ENCODE data around the gene ABHD15.

Gene ABHD15

GRCh38 chr17:29608986-29609385, 42.1 kb upstream of the ABHD15 start:
- TF ChIP-seq, protein P1, sequence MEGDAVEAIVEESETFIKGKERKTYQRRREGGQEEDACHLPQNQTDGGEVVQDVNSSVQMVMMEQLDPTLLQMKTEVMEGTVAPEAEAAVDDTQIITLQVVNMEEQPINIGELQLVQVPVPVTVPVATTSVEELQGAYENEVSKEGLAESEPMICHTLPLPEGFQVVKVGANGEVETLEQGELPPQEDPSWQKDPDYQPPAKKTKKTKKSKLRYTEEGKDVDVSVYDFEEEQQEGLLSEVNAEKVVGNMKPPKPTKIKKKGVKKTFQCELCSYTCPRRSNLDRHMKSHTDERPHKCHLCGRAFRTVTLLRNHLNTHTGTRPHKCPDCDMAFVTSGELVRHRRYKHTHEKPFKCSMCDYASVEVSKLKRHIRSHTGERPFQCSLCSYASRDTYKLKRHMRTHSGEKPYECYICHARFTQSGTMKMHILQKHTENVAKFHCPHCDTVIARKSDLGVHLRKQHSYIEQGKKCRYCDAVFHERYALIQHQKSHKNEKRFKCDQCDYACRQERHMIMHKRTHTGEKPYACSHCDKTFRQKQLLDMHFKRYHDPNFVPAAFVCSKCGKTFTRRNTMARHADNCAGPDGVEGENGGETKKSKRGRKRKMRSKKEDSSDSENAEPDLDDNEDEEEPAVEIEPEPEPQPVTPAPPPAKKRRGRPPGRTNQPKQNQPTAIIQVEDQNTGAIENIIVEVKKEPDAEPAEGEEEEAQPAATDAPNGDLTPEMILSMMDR (IDR thresholded peaks at IDR 0.05; ENCODE audit: insufficient read depth, low read length, poor library complexity, severe bottlenecking): no peak
- Histone ChIP-seq H3K27me3 (replicated peaks; ENCODE audit: control insufficient read depth, insufficient read depth, low read length) (no peaks in the 10 kb centered on the region), H3K36me3 (ENCODE audit: control insufficient read depth, insufficient read depth, low read length) (no peaks in the 10 kb centered on the region), H3K4me3 (replicated peaks; ENCODE audit: low read depth, low read length) (no peak overlapping the region)
- DNase-seq (ENCODE audit: extremely low read depth, insufficient read length): no peak

DNA sequence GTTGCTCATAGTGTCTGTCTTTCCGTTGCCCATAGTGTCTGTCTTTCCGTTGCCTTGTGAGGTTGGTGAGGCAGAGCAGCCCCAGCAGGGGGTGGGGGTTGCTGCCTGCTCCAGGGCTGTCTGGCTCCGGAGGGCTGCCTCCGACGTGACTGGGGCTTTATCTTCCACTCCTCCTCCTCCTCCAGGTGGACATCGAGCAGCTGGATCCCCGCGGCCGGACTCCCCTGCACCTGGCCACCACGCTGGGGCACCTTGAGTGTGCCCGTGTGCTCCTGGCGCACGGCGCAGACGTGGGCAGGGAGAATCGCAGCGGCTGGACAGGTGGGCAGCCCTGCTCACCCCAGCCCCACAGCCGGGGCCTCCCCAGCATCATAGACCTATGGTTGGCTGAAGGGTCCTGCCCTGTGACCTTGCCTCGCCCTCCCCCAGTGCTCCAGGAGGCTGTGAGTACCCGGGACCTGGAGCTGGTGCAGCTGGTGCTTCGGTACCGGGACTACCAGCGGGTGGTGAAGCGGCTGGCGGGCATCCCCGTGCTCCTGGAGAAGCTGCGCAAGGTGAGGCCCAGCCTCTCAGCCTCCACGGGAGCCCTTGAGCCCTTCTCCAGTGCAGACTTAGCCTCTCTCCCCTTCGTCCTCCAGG, 40.8 kb upstream of the ABHD15 start:
- TF ChIP-seq, protein P1 (IDR thresholded peaks at IDR 0.05; ENCODE audit: insufficient read depth, low read length, poor library complexity, severe bottlenecking): no peak
- no peak overlapping the region for H3K4me3 ChIP-seq (replicated peaks; ENCODE audit: low read depth, low read length)
- no peaks in the 10 kb centered on the region for H3K36me3 ChIP-seq (ENCODE audit: control insufficient read depth, insufficient read depth, low read length)
- no peak for DNase-seq (ENCODE audit: extremely low read depth, insufficient read length)
- H3K27me3 ChIP-seq (replicated peaks; ENCODE audit: control insufficient read depth, insufficient read depth, low read length): no peaks in the 10 kb centered on the region

GRCh38 chr17:29603109-29603674, 36.4 kb upstream of the ABHD15 start:
- H3K4me3 ChIP-seq (replicated peaks; ENCODE audit: low read depth, low read length): no peak overlapping the region
- TF ChIP-seq, protein P1 (IDR thresholded peaks at IDR 0.05; ENCODE audit: insufficient read depth, low read length, poor library complexity, severe bottlenecking): no peak
- no peaks in the 10 kb centered on the region for H3K27me3 ChIP-seq (replicated peaks; ENCODE audit: control insufficient read depth, insufficient read depth, low read length)
- H3K36me3 ChIP-seq (ENCODE audit: control insufficient read depth, insufficient read depth, low read length): no peaks in the 10 kb centered on the region
- DNase-seq (ENCODE audit: extremely low read depth, insufficient read length): no peak

DNA sequence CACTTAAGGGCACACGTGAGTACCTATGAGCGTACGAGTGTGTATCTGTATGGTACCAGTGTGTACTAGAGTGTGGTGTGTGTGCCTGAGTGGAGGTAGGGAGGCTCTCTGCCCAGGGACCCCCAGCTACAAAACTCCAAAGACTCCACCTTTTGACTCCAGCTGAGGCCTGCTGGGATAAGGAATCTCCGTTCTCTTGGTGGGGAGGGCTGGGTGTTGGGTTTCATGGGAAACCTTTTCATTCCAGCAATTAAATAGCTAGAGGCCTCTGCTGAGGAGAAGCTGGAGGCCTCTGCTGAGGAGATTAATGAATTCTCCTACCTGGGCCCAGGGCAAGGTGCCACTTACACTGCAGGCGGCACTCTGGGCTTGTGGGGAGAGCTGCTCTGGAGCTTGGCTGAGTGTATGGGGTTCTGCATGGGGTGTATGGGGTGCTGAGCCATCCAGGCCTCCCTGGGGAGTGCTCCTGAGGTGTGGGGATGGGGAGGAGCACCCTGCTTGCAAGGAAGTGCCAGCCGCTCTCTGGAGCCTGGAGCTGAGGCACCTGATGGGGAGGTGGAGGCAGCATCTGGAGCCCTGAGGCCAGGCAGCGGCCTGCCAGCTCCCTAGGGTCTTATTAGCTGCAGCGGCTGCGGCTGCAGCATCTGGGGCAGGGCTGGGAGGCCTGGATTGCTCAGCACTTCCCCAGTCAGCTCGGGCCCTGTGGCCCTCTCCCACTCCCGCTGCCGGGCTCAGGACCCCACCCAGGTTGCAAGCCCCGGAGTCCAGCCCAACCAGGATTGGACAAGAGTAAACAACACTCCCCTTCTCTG, 30.7 kb upstream of the ABHD15 start:
- H3K27me3 ChIP-seq (replicated peaks; ENCODE audit: control insufficient read depth, insufficient read depth, low read length): no peaks in the 10 kb centered on the region
- H3K36me3 ChIP-seq (ENCODE audit: control insufficient read depth, insufficient read depth, low read length): no peaks in the 10 kb centered on the region
- TF ChIP-seq, protein P1 (IDR thresholded peaks at IDR 0.05; ENCODE audit: insufficient read depth, low read length, poor library complexity, severe bottlenecking): no peak
- no peak for DNase-seq (ENCODE audit: extremely low read depth, insufficient read length)
- H3K4me3 ChIP-seq (replicated peaks; ENCODE audit: low read depth, low read length): no peak overlapping the region

DNA sequence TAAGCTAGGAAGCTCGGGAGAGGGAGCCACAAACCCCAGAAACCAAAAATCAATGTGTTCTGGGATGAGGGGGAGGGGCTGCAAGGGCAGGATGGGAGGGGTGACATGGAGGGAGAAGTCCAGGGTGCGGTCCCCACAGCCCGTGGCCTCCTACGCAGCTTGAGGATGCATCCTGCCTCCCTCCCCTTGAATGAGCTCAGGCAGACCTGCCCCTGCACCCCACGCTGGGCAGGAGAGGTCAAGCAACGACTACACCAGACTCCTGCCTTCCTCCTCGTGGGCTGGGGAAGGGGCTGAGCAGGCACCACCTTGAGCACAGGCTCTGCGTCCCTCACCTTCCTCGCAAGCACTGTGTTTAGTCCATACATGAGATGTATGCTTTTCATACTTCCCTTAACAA, 30.0 kb upstream of the ABHD15 start:
- H3K36me3 ChIP-seq (ENCODE audit: control insufficient read depth, insufficient read depth, low read length): no peaks in the 10 kb centered on the region
- TF ChIP-seq, protein P1 (IDR thresholded peaks at IDR 0.05; ENCODE audit: insufficient read depth, low read length, poor library complexity, severe bottlenecking): no peak
- H3K4me3 ChIP-seq (replicated peaks; ENCODE audit: low read depth, low read length): no peak overlapping the region
- H3K27me3 ChIP-seq (replicated peaks; ENCODE audit: control insufficient read depth, insufficient read depth, low read length): no peaks in the 10 kb centered on the region
- DNase-seq (ENCODE audit: extremely low read depth, insufficient read length): peak; percentile 5

All from GM06990 (cell line).